ENCODE measurements around the gene MIGA2.
"Not testable (repeated sequence)": the region's sequence is repeated elsewhere in the genome, so short reads cannot be mapped to it uniquely, and the experiment has no call there.

Gene MIGA2

GRCh38 chr9:129110740-129111527, 74.5 kb downstream of the MIGA2 start, which contains the start of the genes CRAT and PTPA:
CRAT (minus strand) TSS chr9:129110793; CDS start chr9:129110509, 284 bp downstream.
PTPA (plus strand) TSS chr9:129111415; CDS start chr9:129111601, 186 bp downstream.
- no peaks in the 10 kb centered on the region for H3K27me3 ChIP-seq (ENCODE audit: insufficient read depth, poor library complexity, severe bottlenecking)
- peak; percentile 82 for TF ChIP-seq POLR2AphosphoS5 (IDR thresholded peaks at IDR 0.05; ENCODE audit: low read depth)
- TF ChIP-seq GABPA (IDR thresholded peaks at IDR 0.05; ENCODE audit: low read depth), result no peak
- DNase-seq (ENCODE audit: low read depth in 1 of 2, low spot score in 1 of 2), result peak; percentile 92 to 97
- H3K27ac ChIP-seq (replicated peaks), result peak within 1 kb of the TSS; percentile 94
- H3K4me3 ChIP-seq (replicated peaks; ENCODE audit: insufficient read depth, low read length), result peak within 1 kb of the TSS; percentile 68

DNA sequence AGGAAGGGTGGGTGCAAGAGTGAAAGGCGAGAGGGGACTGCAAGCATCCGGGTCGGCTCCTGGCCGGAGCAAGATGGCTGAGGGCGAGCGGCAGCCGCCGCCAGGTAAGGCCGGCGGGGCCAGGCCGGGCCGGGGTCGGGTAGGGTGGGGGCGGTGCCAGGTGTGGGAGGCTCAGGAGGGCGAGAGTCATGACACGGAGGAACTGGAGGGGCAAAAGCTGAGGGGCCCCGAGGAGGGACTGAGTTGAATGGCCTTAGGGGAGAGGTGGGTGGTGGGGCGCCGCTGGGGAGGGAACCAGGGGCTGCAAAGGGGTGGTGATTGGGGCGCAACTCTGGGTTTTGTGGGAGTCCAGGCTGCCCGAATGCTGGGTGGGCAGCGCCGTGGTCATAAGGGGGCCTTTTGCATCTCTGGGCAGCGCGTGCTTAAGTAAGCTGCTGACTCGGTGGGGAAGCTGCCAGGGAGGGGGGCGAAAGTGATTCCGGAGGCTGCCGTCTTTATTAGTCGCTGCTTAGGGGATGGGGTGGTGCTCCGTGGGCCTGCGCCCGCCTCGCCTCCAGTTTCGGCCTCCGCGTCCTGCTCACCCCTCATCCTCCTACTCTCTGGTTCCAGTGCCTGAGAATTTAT, 75.2 kb downstream of the MIGA2 start:
- H3K4me3 ChIP-seq (replicated peaks; ENCODE audit: insufficient read depth, low read length), result peak overlapping the region; percentile 68
- no peaks in the 10 kb centered on the region for H3K27me3 ChIP-seq (ENCODE audit: insufficient read depth, poor library complexity, severe bottlenecking)
- DNase-seq (ENCODE audit: low read depth in 1 of 2, low spot score in 1 of 2), result peak; percentile 35 to 42
- TF ChIP-seq SPI1 (IDR thresholded peaks at IDR 0.05; ENCODE audit: borderline replicate concordance, low read depth) (no peak), CTCF (IDR thresholded peaks at IDR 0.05; ENCODE audit: insufficient read depth, low read length) (no peak), GABPA (IDR thresholded peaks at IDR 0.05; ENCODE audit: low read depth) (no peak), POLR2AphosphoS5 (IDR thresholded peaks at IDR 0.05; ENCODE audit: low read depth) (peak; percentile 18; the same call in 1 of the 2 replicates)
- TF ChIP-seq, protein P1, sequence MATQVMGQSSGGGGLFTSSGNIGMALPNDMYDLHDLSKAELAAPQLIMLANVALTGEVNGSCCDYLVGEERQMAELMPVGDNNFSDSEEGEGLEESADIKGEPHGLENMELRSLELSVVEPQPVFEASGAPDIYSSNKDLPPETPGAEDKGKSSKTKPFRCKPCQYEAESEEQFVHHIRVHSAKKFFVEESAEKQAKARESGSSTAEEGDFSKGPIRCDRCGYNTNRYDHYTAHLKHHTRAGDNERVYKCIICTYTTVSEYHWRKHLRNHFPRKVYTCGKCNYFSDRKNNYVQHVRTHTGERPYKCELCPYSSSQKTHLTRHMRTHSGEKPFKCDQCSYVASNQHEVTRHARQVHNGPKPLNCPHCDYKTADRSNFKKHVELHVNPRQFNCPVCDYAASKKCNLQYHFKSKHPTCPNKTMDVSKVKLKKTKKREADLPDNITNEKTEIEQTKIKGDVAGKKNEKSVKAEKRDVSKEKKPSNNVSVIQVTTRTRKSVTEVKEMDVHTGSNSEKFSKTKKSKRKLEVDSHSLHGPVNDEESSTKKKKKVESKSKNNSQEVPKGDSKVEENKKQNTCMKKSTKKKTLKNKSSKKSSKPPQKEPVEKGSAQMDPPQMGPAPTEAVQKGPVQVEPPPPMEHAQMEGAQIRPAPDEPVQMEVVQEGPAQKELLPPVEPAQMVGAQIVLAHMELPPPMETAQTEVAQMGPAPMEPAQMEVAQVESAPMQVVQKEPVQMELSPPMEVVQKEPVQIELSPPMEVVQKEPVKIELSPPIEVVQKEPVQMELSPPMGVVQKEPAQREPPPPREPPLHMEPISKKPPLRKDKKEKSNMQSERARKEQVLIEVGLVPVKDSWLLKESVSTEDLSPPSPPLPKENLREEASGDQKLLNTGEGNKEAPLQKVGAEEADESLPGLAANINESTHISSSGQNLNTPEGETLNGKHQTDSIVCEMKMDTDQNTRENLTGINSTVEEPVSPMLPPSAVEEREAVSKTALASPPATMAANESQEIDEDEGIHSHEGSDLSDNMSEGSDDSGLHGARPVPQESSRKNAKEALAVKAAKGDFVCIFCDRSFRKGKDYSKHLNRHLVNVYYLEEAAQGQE (IDR thresholded peaks at IDR 0.05; ENCODE audit: insufficient replicate concordance, low read depth), result peak; percentile 43
- H3K27ac ChIP-seq (replicated peaks), result peak overlapping the region; percentile 94

DNA sequence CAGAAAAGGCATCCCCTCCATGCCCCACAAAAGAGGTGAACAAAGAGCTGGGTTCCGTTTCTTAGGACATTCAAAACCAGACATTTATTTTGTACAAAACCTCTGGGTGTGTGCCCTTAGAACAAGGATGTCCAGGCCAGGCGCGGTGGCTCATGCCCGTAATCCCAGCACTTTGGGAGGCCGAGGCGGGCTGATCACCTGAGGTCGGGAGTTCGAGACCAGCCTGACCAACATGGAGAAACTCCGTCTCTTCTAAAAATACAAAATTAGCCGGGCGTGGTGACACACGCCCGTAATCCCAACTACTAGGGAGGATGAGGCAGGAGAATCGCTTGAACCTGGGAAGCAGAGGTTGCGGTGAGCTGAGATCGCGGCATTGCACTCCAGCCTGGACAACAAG, 76.1 kb downstream of the MIGA2 start:
- peak overlapping the region; percentile 68 for H3K4me3 ChIP-seq (replicated peaks; ENCODE audit: insufficient read depth, low read length)
- not testable (repeated sequence) for H3K27ac ChIP-seq (replicated peaks); DNase-seq (ENCODE audit: low read depth in 1 of 2, low spot score in 1 of 2); H3K27me3 ChIP-seq (ENCODE audit: insufficient read depth, poor library complexity, severe bottlenecking)

DNA sequence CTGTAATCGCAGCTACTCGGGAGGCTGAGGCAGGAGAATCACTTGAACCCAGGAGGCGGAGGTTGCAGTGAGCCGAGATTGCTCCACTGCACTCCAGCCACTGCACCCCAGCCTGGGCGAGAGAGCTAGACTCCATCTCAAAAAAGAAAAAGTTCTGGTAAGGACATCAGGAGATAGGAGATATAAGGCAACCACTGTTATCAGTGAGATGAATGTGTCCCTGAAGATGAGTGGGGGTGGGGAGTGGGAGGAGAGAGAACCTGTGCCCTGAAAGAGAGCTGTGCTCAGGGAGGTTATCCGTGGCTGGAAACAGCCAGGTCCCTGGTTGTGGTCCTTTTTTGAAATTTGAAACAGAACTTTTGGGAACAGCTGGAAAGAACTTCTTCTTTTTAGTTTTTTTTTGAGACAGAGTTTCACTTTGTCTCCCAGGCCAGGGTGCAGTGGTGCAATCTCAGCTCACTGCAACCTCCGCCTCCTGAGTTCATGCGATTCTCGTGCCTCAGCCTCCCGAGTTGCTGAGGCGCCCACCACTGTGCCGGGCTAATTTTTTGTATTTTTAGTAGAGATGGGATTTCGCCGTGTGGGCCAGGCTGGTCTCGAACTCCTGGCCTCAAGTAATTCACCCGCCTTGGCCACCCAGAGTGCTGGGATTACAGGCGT, 77.3 kb downstream of the MIGA2 start:
- TF ChIP-seq, protein P1 (IDR thresholded peaks at IDR 0.05; ENCODE audit: insufficient replicate concordance, low read depth), result no peak
- TF ChIP-seq POLR2AphosphoS5 (IDR thresholded peaks at IDR 0.05; ENCODE audit: low read depth) (no peak), SPI1 (IDR thresholded peaks at IDR 0.05; ENCODE audit: borderline replicate concordance, low read depth) (peak; percentile 4; the same call in 1 of the 2 replicates), GABPA (IDR thresholded peaks at IDR 0.05; ENCODE audit: low read depth) (no peak), CTCF (IDR thresholded peaks at IDR 0.05; ENCODE audit: insufficient read depth, low read length) (no peak)
- H3K27ac ChIP-seq (replicated peaks), result no peak overlapping the region
- DNase-seq (ENCODE audit: low read depth in 1 of 2, low spot score in 1 of 2), result peak in 1 of 2 experiments; percentile 46
- H3K27me3 ChIP-seq (ENCODE audit: insufficient read depth, poor library complexity, severe bottlenecking), result no peaks in the 10 kb centered on the region
- no peak overlapping the region for H3K4me3 ChIP-seq (replicated peaks; ENCODE audit: insufficient read depth, low read length)

All from HL-60 (cell line).